ENCODE data around the gene MICB.
"Not testable (repeated sequence)": the region's sequence is repeated elsewhere in the genome, so short reads cannot be mapped to it uniquely, and the experiment has no call there.

The MICB gene

DNA sequence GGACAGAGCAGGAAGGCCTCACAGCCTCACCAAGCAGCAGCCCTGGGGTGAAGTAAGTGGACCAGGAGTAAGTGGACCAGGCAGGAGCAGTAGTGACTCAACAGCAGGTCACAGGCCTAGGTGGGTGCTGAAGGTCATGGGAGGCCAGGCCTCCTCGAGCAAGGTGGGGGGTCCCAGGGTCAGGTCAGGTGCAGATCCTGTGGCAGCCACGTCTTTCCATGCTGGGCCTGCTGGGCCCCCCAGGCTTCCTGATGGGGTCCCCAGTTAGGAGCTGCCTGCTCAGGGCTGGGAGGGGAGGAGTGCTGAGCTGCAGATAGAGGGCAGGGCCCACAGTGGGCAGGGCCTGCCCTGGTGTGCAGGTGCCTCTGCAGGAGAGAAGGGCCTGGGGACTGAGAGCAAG is 11.1 kb downstream of the MICB start:
- DNase-seq (ENCODE audit: low spot score): not testable (repeated sequence)

DNA sequence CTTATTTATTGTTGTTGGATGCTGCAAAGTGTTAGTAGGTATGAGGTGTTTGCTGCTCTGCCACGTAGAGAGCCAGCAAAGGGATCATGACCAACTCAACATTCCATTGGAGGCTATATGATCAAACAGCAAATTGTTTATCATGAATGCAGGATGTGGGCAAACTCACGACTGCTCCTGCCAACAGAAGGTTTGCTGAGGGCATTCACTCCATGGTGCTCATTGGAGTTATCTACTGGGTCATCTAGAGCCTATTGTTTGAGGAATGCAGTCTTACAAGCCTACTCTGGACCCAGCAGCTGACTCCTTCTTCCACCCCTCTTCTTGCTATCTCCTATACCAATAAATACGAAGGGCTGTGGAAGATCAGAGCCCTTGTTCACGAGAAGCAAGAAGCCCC is 12.1 kb downstream of the MICB start:
- DNase-seq (ENCODE audit: low spot score): no peak

DNA sequence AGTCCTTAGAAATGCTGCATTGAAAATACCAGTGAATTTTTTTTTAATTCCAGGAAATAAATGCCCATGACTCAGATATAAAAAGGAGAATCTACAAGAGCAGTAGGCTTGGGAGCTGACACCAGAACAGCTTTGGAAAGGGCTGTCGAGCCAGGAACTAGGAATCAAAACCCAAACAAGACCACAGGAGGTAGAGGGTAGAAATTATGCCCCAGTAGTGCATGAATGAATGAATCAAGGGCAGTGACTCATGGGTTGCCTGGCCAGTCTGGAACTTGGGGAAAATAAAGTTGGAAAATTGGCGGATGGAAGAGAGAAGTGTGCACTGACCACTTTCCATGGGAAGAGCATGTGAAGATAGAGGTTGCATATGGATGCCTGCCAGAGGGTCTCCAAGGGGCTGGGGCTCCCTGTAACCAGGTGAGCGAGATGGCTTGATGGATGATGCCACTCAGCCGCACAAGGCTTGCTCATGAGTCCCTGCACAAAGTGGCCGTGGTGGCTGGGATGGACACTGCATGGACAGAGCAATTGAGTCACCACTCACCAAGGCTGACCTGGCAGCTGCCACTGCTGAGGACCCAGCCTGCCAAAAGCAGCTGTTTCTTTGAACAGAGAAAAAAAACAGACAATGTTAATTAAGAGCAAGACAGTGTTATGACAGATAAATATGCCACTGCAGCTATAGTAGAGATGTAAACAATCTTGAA is 15.7 kb downstream of the MICB start:
- no peak for DNase-seq (ENCODE audit: low spot score)

DNA sequence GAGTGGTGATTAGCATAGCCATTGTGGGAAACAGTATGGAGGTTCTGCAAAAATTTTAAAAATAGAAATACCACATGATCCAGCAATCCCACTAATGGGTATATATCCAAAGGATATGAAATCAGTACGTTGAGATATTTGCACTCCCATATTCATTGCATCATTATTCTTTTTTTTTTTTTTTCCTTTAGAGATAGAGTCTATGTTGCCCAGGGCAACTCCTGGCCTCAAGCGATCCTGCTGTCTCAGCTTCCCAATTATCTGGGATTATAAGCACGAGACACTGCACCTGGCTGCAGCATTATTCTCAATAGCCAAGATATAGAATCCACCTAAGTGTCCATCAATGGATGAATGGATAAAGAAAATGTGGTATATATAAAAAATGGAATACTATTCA is 23.9 kb downstream of the MICB start:
- DNase-seq (ENCODE audit: low spot score): no peak

DNA sequence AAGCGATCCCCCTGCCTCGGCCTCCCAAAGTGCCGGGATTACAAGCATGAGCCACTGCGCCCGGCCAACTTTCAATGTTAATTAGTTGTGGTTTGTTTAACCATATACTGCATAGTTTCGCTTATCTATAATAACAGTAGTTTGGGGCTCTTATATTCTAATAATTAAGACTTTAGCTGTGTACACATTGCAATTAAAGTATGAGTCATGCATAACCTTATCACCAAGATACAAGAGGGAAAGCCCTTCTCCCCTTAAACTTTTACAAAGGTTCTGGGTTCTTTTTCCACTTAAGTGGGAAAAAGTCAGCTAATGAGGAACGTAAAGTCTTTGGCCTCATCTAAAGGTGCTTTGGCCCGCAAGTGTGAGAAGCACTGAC is 27.6 kb downstream of the MICB start:
- no peak for DNase-seq (ENCODE audit: low spot score)

DNA sequence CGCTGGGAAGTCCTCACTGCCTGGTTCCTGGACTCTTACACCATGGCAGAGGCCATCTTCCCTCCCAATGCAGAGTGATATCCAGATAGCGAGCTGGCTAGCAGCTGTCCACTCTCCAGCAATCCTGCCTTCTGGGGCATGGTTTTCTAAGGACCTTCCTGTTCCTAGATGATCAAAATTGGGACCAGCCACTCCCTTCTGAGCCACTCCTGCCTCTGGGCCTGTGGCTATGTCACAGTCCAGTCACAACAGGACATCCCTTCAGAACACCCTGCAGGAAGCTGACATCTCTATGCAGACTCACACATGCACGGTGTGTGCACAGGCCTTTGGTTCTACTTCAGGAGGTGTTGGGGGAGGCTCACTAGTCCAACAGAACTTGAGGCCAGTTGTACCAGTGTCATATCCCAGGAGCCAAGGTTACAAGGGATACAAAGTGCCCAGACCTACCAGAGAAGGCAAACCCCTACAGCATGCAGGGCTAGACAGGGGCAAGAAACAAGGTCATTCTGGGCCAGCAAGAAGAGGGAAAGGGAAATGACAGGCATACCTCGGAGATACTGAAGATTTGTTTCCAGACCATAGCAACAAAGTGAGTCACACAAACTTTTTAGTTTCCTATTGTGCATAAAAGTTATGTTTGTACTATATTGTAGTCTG is 28.1 kb downstream of the MICB start:
- no peak for DNase-seq (ENCODE audit: low spot score)

DNA sequence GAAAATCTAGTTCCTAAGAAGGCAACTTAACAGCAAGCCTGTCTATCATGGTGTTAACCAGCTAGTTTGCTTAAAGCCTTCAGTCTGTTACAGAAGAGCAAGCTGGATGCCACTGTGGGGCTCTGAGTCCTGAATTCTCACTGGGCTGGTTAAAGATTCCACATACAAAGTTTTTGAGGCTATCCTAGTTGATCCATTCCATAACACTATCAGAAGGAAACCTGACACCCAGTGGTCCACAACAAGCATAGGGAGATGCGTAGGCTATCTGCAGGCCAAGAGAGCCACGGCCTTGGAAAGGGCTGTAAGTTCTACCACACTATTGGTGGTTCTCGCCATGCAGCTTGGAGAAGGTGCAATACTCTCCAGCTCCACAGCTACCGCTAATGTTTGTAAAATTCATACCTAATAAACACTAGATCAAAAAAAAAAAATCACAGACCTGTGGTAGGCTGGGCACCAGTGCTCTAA is 30.4 kb downstream of the MICB start:
- peak; percentile 45 for DNase-seq (ENCODE audit: low spot score)

DNA sequence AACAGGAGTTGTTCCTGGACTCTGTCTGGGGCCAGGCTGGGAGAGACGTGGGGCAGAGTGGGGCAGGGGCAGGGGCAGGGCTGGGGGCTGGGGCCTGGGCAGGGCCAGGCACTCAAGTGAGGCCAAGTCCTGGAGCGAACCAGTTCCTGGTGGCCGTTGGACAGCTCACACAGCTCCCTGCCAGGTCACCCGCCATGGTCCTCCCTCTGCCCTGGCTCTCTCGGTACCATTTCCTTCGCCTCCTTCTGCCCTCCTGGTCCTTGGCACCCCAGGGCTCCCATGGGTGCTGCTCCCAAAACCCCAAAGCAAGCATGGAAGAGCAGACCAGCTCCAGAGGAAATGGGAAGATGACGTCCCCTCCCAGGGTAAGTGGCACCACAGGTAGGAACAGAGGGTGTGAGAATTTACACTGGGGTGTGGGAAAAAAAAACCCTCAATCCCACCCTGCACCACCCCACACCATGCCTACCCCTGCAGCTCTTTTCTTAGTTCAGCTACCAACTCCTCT is 30.9 kb downstream of the MICB start, which contains the start of gene MCCD1:
MCCD1 (plus strand) TSS at position 142 of the 508 bp plus-strand sequence; CDS start at position 195, 53 bp downstream.
- peak; percentile 21 for DNase-seq (ENCODE audit: low spot score)

DNA sequence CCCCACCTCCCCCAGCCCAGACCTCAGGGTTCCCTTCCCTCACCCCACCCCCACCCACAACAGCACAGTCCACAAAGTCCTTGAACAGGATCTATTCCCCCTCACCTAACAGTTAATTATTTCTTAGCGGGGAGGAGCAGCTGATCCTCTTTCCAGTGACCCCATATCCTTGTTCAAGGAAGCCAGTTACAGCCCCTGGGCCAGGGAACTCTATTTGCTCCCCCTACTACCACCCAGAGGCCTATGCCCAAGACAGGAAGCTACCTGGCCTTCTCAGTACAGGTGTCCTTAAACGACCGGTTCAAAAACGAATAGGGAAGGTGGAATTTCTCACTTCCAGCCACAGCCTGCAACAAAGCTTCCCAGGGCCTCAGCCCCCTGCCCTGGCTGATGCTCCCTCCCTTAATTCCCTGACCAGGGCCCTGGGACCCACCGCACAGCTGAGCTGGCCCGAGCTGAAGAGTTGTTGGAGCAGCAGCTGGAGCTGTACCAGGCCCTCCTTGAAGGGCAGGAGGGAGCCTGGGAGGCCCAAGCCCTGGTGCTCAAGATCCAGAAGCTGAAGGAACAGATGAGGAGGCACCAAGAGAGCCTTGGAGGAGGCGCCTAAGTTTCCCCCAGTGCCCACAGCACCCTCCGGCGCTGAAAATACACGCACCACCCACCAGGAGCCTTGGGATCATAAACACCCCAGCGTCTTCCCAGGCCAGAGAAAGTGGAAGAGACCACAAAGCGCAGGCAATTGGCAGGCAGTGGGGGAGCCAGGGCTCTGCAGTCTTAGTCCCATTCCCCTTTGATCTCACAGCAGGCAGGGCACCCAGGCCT is 31.6 kb downstream of the MICB start:
- peak; percentile 29 for DNase-seq (ENCODE audit: low spot score)

DNA sequence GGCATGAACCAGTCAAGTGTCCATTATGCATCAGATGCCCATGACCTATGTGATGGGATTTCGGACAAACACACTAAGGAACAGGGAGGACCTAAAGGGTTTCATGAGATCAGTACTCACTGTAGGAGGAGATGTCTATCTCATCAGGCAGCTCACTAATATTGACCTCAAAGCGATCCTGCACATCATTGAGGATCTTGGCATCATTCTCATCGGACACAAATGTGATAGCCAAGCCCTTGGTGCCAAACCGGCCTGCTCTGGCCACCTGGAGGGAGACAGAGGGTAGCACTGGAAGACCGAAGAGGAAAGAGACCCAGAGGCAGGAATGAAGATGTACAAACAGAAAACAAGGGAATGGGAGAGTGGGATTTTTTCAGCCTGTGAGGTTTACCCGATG is 32.7 kb downstream of the MICB start:
- DNase-seq (ENCODE audit: low spot score): peak; percentile 22

DNA sequence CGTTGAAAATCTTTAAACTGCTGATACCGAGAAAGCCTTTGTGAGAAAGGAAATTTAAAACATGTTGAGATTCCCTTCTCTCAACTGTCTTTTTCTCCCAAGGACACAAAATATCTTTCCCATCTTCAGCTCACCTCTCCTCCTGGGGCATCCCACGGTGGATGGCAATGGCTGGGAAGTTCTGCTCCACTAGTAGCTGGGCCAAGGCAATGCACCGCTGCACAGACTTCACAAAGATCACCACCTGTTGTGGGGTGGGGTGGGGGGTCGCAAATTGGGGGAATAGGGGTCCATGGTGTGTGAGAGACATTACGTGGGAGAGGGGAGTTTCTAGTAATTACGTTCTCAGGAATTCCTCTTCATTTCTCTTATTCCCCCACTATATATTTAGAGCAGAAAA is 33.2 kb downstream of the MICB start:
- no peak for DNase-seq (ENCODE audit: low spot score)

DNA sequence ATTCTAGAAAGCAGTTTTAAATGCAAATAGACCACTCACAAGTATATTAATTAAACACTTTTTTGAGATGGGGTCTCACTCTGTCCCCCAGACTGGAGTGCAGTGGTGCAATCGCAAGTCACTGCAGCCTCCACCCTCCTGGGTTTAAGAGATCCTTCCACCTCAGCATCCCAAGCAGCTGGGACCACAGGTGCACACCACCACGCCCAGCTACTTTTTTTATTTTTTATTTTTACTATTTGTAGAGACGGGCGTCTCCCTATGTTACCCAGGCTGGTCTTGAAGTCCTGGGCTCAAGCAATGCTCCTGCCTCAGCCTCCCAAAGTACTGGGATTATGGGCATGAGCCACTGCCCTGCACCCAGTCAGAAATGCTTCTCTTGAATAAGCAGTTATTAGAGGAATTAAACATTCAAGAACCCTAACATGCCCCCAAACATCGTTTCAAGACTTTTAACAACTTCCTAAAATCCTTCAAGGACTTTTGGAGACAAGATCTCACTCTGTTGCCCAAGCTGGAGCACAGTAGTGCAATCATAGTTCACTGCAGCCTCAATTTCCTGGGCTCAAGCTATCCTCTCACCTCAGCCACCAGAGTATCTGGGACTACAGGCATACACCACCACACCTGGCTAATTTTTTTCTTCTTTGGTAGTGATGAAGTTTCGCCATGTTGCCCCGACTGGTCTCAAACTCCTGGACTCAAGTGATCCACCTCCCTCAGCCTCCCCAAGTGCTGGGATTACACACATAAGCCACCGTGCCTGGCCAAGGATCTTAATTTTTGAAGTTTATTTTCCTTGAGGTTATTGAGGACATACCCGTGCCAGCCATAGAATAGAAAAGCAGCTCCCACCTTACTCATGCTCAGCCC is 34.1 kb downstream of the MICB start:
- DNase-seq (ENCODE audit: low spot score): no peak

DNA sequence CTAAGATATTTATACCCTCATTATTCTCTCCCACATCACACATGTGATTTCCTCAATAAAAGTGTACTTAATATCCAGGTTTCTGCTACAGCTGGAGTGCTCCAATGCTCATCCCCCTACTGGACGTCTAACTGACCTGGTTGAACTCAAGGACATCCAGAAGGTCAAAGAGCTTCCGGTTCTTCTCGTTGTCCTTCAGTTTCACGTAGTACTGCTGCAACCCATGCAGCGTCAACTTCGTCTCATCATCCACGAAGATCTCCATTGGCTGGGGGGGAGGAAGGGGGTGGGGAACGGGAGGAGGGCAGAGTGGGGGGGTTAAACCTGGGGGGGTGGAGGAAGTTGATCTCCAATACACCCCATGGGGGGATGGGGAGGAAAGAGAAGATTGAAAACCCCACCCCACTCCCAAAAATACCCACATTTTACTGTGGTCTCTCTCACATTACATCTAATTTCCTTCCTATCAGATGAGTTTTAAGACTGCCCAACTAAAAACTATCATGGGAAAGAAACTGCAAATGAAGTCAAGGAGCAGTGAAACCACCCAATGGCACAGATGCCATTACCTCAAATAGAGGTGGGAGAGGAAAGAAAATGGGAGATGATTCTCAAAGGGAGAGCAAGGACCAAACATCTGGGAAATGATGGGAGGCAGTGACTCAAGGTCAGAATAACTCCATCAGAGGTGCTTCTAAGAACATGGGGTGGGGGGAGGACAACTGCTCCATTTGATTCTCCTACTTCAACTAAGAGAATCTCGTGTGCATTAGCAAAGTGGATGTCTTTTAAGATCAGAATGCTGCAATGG is 34.9 kb downstream of the MICB start:
- DNase-seq (ENCODE audit: low spot score): no peak

DNA sequence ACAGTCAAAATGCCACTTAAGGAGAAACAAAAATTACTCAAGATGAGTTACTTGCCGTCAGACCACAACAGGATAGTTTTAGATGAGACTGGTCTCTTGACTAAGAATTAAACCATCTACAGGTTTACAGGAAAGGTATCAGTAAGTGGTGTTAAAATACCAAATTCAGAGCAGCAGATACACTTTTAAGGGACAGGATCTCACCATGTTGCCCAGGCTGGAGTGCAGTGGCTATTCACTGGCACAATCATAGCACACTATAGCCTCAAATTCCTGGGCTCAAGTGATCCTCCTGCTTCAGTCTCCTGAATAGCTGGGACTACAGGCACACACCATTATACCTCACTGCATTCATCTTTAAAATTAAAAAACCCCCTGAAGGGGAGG is 35.5 kb downstream of the MICB start:
- no peak for DNase-seq (ENCODE audit: low spot score)

DNA sequence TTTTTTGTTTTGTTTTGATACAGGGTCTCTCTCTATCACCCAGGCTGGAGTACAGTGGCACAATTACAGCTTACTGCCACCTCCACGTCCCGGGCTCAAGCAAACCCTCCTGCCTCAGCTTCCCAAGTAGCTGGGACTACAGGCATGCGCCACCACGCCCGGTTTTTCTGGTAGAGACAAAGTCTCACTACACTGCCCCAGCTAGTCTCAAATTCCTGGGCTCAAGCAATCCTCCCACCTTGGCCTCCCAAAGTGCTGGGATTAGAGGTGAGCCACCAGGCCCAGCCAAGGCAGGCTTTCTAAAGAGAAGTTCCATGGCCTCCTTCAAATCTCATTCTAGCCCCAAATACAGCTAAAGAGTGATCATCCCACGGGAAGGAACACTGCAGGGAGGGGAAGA is 36.1 kb downstream of the MICB start:
- no peak for DNase-seq (ENCODE audit: low spot score)

DNA sequence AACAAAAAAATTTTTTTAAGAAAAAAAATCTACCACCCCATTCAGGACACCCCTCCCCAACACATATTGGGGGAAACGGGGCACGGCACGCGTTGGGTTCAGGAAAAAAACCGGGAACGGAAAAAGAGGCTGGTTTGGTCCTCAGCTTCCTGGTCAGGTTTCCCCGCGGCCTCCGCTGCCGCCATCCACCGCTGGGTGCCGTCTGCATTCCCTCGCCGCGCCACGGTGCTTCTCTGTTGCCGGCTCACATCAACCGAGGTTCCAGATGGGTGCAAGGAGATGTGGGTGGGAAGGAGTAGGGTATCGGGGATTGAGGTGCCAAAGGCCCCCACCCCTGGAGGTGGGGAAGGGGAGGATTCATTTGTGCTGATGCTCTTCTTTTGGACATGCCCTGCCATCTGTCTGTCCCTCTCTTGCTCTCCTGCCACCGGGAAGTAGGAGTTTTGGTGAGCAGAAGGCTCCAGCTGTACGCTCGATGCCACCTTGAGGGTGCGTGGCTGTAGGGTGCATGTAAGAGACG is 36.6 kb downstream of the MICB start:
- no peak for DNase-seq (ENCODE audit: low spot score)

DNA sequence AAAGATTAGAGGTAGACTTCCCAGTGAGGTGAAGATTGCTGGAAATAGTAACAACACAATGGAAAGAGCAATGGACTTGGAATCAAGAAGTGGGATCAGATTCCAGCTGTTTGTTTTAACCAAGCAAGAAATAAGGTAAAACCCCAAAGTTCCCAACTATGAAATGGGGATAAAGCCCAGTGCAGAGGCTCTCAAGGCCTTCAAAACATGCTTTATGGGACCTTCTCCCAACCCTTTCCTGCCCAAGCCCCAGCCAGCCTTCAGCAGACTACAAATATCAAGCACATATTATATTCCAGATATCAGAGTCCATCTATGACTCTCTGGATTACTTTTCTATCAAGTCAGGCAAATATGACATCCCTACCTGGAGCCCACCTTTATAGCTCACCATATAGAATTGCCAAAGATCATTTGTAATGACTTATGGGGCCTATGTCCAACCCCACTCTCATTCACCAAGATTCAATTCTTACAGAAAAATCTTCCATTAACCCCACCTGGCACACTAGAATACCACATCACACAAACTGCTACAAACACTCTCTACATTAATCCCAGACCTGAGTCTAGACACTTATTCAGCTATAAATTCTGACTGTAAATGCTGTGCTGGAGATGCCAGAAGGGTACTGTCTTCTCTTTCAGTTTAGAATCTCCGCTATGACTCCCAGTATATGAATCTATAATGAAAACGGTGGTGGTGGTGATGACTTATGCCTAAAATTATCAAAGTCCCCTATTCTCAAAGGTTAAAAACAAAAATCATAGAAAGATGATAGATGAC is 37.8 kb downstream of the MICB start:
- DNase-seq (ENCODE audit: low spot score): no peak

DNA sequence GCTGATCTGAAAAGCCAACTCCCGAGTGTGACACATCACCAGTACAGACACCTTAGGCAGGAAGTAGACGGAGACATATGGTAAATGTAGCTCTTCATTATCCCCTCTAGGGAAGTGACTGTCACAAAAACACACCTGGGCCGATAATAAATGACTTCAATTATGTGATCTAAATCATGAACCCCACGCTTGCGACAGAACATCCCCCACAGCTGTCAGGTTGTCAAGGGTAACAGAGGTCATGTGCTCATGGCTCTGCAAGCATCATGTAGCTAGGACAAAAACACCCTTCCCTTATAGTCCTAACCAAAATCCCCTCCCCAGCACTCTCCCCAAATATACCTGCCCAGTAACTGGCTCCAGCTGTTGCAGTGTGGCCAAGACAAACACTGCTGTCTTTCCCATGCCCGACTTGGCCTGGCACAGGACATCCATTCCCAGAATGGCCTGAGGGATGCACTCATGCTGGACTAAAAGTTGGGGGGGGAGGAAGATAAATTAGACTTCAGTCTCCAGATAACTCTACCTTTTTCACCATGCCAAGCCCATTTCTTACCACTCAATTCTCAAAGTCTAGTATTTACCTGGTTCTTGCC is 41.0 kb downstream of the MICB start:
- DNase-seq (ENCODE audit: low spot score): no peak

DNA sequence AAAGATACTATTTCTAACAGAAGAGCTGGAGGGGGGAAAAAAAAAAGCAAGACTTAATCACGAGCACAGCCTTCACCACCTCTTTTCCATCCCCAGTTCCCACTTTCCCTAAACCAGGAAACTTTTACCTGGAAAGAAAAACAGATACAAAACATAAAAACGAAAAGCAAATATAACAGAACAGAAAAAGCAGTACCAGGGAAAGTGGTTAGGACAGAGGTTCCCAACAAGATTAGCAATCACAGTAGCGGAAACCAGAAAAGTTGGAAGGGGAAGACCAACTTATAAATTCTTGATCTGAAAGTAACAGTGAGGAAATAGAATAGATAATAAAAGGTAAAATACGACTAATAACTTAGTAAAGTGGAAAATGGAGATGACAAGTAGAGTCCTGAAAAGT is 42.7 kb downstream of the MICB start:
- no peak for DNase-seq (ENCODE audit: low spot score)

All from cerebellar cortex (tissue), 1 donor.